Measurements from ENCODE around the gene ATG2B. TPM values are rescaled to one million over a fixed set of nuclear protein-coding genes. Genes with fewer than 3 reads are reported as not detected.

The ATG2B gene
- total RNA-seq, 2 experiments from 2014 or later: 15.7 to 23.7 TPM

DNA sequence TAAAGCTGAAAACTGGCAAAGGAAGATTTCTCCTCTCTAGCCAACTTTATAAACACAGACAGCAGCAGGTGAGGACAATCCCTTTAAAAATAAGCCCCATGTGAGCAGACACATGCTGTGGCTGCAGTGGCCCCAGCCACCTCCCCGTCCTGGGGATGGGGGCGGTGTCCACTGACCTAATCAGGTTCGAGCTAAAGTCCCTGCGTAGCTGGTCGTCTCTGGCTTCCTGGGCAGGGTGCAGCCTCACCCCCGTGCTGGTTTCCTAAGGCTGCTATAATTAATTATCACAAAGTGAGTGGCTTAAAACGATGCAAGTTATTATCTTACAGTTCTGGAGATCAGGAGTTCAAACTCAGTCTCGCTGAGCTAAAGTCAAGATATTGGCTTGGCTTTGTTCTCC lies 106.1 kb downstream of the ATG2B start:
- H3K36me3 ChIP-seq (ENCODE audit: insufficient read depth, low read length): no peaks in the 10 kb centered on the region
- intact Hi-C loops (cut with micrococcal nuclease; ENCODE audit: unreplicated experiment): no loop called here
- POLR2A ChIA-PET: interaction anchor here (0.9 kb wide), 1 partner anchor 209 kb away, joined by 3 read pairs; no protein-coding TSS in a partner anchor
- no TSS peak for BruUV-seq (replicated peaks)
- H3K4me2 ChIP-seq (ENCODE audit: low read length): no peak overlapping the region
- no peaks in the 10 kb centered on the region for H3K79me2 ChIP-seq (ENCODE audit: insufficient read depth, low read depth, low read length)
- CTCF ChIA-PET (ENCODE audit: unreplicated experiment): no interaction called here
- H3K4me3 ChIP-seq (ENCODE audit: low read depth, low read length, poor library complexity, severe bottlenecking): no peak overlapping the region
- TF ChIP-seq CTCF (conservative IDR thresholded peaks at IDR 0.05; ENCODE audit: low read length) (no peak), EZH2phosphoT487 (IDR thresholded peaks at IDR 0.05; ENCODE audit: borderline replicate concordance, low read depth, low read length) (no peak)
- no peaks in the 10 kb centered on the region for H3K4me1 ChIP-seq (ENCODE audit: insufficient read depth, low read length, poor library complexity, severe bottlenecking)
- H3K27ac ChIP-seq (ENCODE audit: low read depth, low read length, poor library complexity, severe bottlenecking): no peak overlapping the region
- no peaks in the 10 kb centered on the region for H4K20me1 ChIP-seq (ENCODE audit: insufficient read depth, low read length)
- H2AFZ ChIP-seq (ENCODE audit: low read length): no peak overlapping the region
- no peaks in the 10 kb centered on the region for H3K9me3 ChIP-seq (ENCODE audit: low read length)
- no peak for DNase-seq (ENCODE audit: low spot score)
- no peaks in the 10 kb centered on the region for H3K9me2 ChIP-seq (ENCODE audit: insufficient read depth, low read length)

DNA sequence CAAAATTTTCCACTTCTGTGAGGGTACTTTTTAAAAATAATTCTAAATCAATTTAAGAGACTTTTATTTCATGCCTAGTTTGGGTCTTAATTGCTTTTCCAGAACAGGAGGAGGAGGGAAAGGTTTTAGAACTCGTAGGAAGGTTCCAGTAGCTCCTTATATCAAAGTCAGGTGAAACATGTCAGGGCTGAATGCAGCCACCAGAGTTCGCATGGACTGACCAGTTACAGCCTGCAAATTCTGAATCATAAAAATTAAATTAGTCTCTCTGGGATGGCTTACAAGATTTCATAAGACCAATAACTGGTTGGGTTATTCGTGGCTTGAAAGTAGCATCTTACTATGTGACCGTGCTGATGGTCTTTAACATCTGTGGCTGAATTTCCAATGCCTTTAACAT lies 106.7 kb downstream of the ATG2B start:
- Histone ChIP-seq H3K27ac (ENCODE audit: low read depth, low read length, poor library complexity, severe bottlenecking) (no peak overlapping the region), H3K9me3 (ENCODE audit: low read length) (no peaks in the 10 kb centered on the region), H3K9me2 (ENCODE audit: insufficient read depth, low read length) (no peaks in the 10 kb centered on the region), H3K4me3 (ENCODE audit: low read depth, low read length, poor library complexity, severe bottlenecking) (no peak overlapping the region), H4K20me1 (ENCODE audit: insufficient read depth, low read length) (no peaks in the 10 kb centered on the region), H3K36me3 (ENCODE audit: insufficient read depth, low read length) (no peaks in the 10 kb centered on the region), H3K4me1 (ENCODE audit: insufficient read depth, low read length, poor library complexity, severe bottlenecking) (no peaks in the 10 kb centered on the region), H3K4me2 (ENCODE audit: low read length) (no peak overlapping the region), H3K79me2 (ENCODE audit: insufficient read depth, low read depth, low read length) (no peaks in the 10 kb centered on the region), H2AFZ (ENCODE audit: low read length) (no peak overlapping the region)
- ChIA-PET POLR2A (no interaction called here), CTCF (ENCODE audit: unreplicated experiment) (no interaction called here)
- TF ChIP-seq CTCF (conservative IDR thresholded peaks at IDR 0.05; ENCODE audit: low read length): no peak
- no peak for TF ChIP-seq EZH2phosphoT487 (IDR thresholded peaks at IDR 0.05; ENCODE audit: borderline replicate concordance, low read depth, low read length)
- BruUV-seq (replicated peaks): no TSS peak
- intact Hi-C loops (cut with micrococcal nuclease; ENCODE audit: unreplicated experiment): no loop called here
- no peak for DNase-seq (ENCODE audit: low spot score)

GRCh38 chr14:96255501-96256366 lies 107.4 kb downstream of the ATG2B start, which contains the start of gene BDKRB1:
BDKRB1 (plus strand) TSS chr14:96256210; CDS start chr14:96263683, 7,473 bp downstream.
- Histone ChIP-seq H3K79me2 (ENCODE audit: insufficient read depth, low read depth, low read length) (no peaks in the 10 kb centered on the region), H2AFZ (ENCODE audit: low read length) (no peak within 1 kb of the TSS), H4K20me1 (ENCODE audit: insufficient read depth, low read length) (no peaks in the 10 kb centered on the region), H3K36me3 (ENCODE audit: insufficient read depth, low read length) (no peaks in the 10 kb centered on the region), H3K4me3 (ENCODE audit: low read depth, low read length, poor library complexity, severe bottlenecking) (no peak within 1 kb of the TSS), H3K9me3 (ENCODE audit: low read length) (no peaks in the 10 kb centered on the region), H3K9me2 (ENCODE audit: insufficient read depth, low read length) (no peaks in the 10 kb centered on the region), H3K4me2 (ENCODE audit: low read length) (no peak within 1 kb of the TSS), H3K27ac (ENCODE audit: low read depth, low read length, poor library complexity, severe bottlenecking) (no peak within 1 kb of the TSS), H3K4me1 (ENCODE audit: insufficient read depth, low read length, poor library complexity, severe bottlenecking) (no peaks in the 10 kb centered on the region)
- no peak for TF ChIP-seq CTCF (conservative IDR thresholded peaks at IDR 0.05; ENCODE audit: low read length)
- no peak for TF ChIP-seq EZH2phosphoT487 (IDR thresholded peaks at IDR 0.05; ENCODE audit: borderline replicate concordance, low read depth, low read length)
- ChIA-PET CTCF (ENCODE audit: unreplicated experiment) (no interaction called here), POLR2A (no interaction called here)
- intact Hi-C loops (cut with micrococcal nuclease; ENCODE audit: unreplicated experiment): no loop called here
- DNase-seq (ENCODE audit: low spot score): no peak
- no TSS peak for BruUV-seq (replicated peaks)

Data from OCI-LY7 (cell line).